Superior temporal gyrus (tissue), 1 donor: ENCODE results near the gene PRXL2B.
"Not testable (repeated sequence)": the region's sequence is repeated elsewhere in the genome, so short reads cannot be mapped to it uniquely, and the experiment has no call there.

ENCODE experiments used
- DNase-seq: peaks from one replicate; pipeline ENCODE4 v3.0.0-alpha.2; 2016; ENCODE audit errors: extremely low spot score

The PRXL2B gene

GRCh38 chr1:2550309-2550861 is 36.2 kb upstream of the PRXL2B start:
- DNase-seq = not testable (repeated sequence)

DNA sequence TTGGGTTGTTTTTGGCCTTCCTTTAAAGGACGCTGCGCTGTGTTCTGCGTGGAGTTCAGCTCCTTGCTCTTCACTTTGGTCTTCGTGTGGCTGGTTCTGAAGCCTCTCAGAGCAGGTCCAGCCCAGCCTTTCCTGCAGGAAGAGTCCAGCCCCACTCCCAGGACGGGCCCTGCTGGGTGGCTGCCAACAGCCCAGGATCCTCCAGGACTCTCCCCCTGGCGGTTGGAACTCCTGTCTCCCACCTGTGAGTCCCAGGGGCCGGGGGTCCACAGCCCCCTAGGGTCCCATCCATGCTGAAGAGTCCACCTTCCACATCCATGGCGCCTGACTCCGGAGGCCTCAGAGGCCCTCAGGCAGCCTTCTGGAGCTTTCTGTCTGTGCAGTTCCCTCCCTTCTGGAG is 35.0 kb upstream of the PRXL2B start:
- DNase-seq = not testable (repeated sequence)

GRCh38 chr1:2552189-2552588 is 34.4 kb upstream of the PRXL2B start:
- DNase-seq = no peak

GRCh38 chr1:2553076-2553475 is 33.5 kb upstream of the PRXL2B start:
- not testable (repeated sequence) for DNase-seq

GRCh38 chr1:2553871-2554620 is 32.5 kb upstream of the PRXL2B start:
- no peak for DNase-seq

DNA sequence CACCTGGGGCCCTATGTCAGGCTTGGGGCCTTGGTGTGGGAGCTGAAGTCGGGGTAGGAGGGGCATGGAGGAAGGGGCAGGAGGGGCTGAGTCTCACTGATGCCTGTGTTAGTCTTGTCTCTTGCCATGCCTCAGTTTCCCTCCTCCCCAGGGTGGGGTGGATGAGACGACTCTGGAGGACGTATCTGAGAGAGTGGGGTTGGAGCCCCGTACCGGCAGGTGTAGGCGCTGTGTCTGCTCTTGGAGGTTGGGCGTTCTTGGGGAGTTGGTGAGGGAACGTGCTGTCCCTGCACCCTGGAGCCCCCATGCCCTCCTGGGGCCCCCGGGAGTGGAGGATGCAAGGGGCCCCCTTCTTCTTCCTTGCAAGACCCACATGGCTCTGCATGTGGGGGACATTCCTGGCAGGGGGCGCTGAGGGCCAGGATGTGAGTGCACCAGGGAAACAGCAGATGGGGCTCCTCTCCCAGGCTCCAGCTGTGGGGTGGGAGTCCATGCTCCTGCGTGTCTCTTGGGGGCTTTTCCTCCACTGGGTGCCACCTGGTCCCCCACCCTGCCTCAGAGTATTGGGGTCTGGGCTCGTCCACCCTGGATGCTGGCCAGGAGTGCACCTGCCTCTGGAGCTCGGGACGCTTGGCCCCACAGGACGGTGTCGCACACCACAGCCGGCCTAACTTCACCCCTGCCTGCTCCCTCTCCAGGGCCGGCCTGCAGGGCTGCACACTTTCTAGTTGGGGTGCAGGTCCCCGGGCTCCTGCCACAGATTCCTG is 31.8 kb upstream of the PRXL2B start:
- no peak for DNase-seq

DNA sequence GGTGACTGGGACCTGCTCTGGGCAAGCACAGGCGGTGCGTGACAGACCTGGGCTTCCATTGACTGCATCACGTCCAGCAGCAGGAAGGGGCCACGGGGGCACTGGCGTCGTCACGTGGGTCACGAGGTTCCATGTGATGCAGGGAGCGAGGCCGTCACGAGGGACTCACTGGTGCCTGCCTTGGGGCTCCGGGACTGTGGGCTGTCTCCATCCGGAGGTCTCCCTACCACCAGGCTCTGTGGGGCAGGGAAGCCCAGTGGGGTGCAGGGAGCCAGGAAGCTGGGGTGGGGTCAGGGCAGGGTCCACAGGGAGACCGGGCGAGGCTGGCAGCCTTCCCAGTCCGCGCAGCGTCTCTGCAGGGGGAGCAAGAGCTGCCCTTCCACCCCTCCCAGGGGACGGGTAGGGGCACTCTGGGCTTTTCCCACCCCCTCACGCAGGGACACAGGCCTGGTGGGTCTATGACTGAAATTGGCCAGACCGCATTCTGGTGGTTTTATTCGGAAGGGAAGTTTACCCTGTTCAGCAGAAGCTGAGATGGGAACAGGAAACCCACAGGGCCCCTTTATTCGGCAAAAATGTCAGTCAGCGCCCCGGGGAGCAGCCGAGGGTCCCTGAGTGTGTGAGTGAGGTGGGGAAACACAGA is 30.8 kb upstream of the PRXL2B start:
- no peak for DNase-seq

DNA sequence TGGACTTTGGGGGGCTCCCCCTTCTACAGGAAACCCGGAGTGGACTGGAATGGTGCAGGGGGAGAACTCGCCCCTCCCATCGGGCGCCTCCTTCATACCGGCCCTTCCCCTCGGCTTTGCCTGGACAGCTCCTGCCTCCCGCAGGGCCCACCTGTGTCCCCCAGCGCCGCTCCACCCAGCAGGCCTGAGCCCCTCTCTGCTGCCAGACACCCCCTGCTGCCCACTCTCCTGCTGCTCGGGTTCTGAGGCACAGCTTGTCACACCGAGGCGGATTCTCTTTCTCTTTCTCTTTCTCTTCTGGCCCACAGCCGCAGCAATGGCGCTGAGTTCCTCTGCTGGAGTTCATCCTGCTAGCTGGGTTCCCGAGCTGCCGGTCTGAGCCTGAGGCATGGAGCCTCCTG is 30.3 kb upstream of the PRXL2B start, which contains the start of gene TNFRSF14:
Gene TNFRSF14 (plus strand): TSS at position 95 of the 401 bp plus-strand sequence. CDS start 294 bp downstream, at position 389.
- DNase-seq = no peak

DNA sequence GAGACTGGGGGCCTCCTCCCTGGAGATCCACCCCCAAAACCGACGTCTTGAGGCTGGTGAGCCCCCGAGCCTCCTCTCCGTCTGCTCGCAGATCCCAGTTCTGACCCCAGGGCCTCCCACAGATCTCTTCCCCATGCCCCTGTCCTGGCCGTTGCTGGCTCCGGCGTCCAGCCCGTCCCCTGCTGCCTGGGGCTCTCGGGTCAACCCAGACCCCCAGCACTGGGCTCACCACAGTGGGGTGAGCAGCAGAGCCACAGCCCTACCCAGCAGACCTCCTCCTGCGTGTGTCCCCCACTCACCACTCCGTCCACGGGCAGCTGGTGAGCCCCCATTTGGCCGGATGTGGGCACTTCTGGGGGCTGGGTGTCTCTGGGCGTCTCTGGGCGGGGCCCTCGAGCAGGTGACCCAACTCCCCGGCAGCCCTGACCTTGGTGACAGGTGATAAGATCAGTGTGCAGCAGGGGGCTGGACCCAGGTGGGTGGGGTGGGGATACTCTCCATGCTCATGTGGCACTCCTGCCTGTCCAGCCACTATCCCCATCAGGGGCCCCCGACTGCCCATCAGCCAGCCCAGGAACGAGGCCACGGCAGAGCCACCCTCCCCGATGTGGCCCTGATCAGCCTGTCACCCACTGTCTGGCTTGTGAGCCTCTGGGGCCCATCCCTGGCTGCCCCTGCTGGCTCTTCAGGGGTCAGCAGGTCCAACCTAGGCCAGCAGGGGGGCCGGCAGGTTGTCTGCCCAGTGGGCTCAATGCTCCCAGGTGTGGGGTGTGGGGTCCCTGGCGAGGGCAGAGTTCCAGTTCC is 29.7 kb upstream of the PRXL2B start:
- DNase-seq = no peak

- DNase-seq = no peak
Observed at GRCh38 chr1:2557482-2558400, 28.8 kb upstream of the PRXL2B start.

GRCh38 chr1:2558420-2558819 is 28.2 kb upstream of the PRXL2B start:
- DNase-seq = no peak

- DNase-seq = no peak
Observed at GRCh38 chr1:2558861-2559260, 27.7 kb upstream of the PRXL2B start.

DNA sequence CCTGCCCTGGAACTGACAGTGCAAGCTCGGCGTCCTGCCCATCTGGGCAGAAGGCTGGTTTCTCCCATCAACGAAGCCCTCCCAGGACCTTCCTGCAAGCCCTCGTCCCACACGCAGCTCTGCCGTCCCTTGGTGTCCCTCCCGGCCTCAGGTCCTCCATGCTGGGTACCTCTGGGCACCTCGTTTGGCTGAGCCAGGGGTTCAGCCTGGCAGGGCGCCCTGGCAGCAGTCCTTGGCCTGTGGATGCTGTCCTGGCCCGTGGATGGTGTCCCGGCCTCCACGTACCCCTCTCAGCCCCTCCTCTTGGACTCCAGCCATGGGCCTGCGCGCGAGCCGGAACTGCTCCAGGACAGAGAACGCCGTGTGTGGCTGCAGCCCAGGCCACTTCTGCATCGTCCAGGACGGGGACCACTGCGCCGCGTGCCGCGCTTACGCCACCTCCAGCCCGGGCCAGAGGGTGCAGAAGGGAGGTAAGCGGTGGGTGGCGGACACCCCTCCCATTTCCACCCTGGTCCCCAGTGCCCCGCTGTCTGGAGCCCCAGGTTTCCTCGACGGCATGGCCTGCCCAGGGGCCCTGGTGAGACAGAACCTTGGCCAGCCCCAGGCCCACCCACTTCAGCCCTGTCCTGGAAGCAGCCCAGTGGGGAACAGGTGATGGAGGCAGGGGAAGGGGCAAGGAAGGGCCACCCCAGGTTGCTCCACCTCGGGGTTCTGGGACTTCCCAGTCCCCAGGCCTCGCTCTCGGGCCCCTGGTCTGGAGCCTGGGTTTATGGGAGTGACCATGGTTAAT is 26.9 kb upstream of the PRXL2B start:
- DNase-seq = no peak

DNA sequence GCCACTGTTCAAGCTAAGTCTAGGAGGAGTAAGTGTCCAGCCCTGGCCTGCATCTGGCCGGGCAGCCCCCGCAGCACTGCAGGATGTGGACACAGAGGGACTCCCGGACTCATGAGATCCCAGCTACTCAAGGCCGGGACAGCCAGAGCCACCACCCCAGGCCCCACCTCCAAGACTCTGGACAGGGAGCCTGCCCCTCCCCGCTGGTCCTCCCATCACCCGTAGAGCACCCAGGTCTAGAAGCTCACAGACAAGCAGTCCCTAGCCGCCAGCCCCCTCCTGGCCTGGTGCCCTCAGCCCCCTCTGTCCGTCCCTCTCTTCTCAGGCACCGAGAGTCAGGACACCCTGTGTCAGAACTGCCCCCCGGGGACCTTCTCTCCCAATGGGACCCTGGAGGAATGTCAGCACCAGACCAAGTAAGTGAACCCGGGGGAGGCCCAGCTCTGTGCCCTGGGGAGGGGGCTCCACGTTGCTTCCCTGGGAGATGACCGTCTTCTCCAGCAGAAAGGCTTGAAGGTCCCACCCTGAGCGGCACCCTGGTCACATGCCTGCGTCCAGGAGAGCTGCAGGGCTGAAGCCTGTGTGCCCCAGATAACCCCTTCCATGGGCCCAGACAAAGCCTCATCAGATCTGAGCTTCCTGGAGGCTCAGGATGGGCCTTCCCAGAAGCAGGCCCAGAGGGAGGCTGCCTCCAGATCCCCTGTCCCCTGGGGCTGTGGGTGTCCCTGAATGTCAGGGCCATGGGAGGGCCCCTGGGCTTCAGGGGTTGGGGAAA is 26.1 kb upstream of the PRXL2B start:
- no peak for DNase-seq

- DNase-seq = no peak
Observed at GRCh38 chr1:2561446-2561845, 25.1 kb upstream of the PRXL2B start.

DNA sequence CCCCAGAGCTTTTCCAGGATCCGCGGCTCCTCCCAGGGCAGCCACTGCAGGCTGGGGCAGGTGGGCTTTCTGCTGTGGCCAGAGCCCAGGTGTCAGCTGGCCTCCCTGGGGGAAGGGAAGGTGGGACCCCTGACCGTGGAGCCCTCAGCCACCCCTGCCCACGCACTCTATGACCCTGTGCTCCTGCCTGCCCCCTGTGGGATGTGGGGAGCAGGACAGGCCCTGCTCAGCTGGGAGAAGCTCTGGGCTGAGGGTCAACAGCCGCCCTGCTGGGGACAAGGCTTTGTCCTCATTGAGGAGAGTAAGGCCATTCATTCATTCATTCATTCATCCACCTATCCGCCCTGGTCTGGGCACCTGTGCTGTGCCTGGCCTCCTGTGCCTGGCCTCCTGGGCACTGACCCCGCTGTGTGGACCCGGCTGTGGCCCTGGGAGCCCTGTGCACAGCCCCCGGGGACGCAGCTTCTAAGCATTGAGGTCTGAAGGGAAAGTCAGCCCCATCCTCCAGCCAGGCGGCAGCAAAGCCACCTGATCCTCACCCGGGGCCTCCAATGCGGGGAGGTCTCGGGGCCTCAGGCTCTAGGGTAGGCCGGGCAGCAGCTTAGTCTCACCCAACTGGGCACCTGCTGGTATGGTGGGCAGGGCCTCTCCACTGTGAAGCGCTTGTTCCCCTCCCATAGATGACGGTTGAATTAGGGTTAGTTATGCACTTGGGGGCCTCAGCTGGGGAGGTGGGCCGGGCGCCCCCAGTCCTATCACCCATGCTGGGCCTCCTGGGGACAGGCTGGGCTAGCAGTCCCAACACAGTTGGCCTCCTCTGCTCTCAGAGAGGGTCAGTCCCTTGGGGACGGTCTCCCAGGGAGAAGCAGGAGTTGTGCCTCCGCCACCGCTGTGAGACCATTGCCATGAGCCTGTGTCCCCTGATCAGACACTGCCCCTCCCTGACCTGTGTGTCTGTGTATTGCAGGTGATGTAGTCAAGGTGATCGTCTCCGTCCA is 24.4 kb upstream of the PRXL2B start:
- DNase-seq = no peak

- no peak for DNase-seq
Observed at GRCh38 chr1:2563205-2563604, 23.4 kb upstream of the PRXL2B start.
